Endothelial cell of umbilical vein (primary cell): Measurements from ENCODE around the gene CERK. TPM values are rescaled to one million over a fixed set of nuclear protein-coding genes. Genes with fewer than 3 reads are reported as not detected.
A peak's percentile ranks its signal among the peaks of the same experiment; 100 is the strongest.

ENCODE experiments used
- BruUV-seq: library from RNA; stranded (reverse); fragments of 400-500 nt; replicated peaks from 2 replicates; lab custom pipeline; 2021; lab: Mats Ljungman, UMichigan
- CTCF ChIA-PET: fragments of 300-600, 350-600 bp; sonication (Branson Sonifier 250); formaldehyde crosslinking; loops from one replicate; lab custom pipeline; 2021; ENCODE audit warnings: antibody characterized with exemption, inconsistent platforms; lab: Charles Lee
- POLR2A ChIA-PET: fragments of 300-600, 350-600 bp; sonication (Branson Sonifier 250); formaldehyde crosslinking; loops from one replicate; lab custom pipeline; 2021; ENCODE audit warnings: antibody characterized with exemption, inconsistent platforms; lab: Charles Lee
- DNase-seq: peaks from one replicate; pipeline ENCODE4 v3.0.0-alpha.2; 2011; ENCODE audit warnings: low read depth, low spot score
- FAIRE-seq: peaks from 2 replicates; lab custom pipeline; 2011; peaks lifted over from hg19 to GRCh38; lab: Jason Lieb, UNC
- H2AFZ ChIP-seq: 2 replicates; pipeline ENCODE4 v1.6.0; 2012; ENCODE audit warnings: low read depth, low read length, control low read depth, inconsistent platforms
- H3K27ac ChIP-seq: 2 replicates; pipeline ENCODE4 v1.5.1; 2011; ENCODE audit warnings: low read depth, mild to moderate bottlenecking, control low read depth, low read length, moderate library complexity; ENCODE audit not compliant: insufficient read depth
- H3K27me3 ChIP-seq, 2 experiments: 2 replicates each; pipeline versions ENCODE4 v1.6.0 to v1.6.1; 2011; ENCODE audit warnings: low read length in 2 of 2, mixed read lengths in 1 of 2; ENCODE audit not compliant: control insufficient read depth in 2 of 2, insufficient read depth in 2 of 2
- H3K36me3 ChIP-seq, 2 experiments: 2 replicates in 1 of 2; 3 replicates in 1 of 2; pipeline ENCODE4 v1.5.1; 2011; ENCODE audit warnings: low read length in 2 of 2, mild to moderate bottlenecking in 1 of 2, moderate library complexity in 1 of 2; ENCODE audit not compliant: control insufficient read depth in 2 of 2, insufficient read depth in 2 of 2; ENCODE audit errors: extremely low read depth in 1 of 2
- H3K4me1 ChIP-seq: 3 replicates; pipeline ENCODE4 v1.5.1; 2011; ENCODE audit warnings: mild to moderate bottlenecking, low read length; ENCODE audit not compliant: control insufficient read depth, insufficient read depth; ENCODE audit errors: extremely low read depth
- H3K4me2 ChIP-seq: 2 replicates; pipeline ENCODE4 v1.6.1; 2011; ENCODE audit warnings: low read length, control low read depth, mixed read lengths; ENCODE audit not compliant: insufficient read depth
- H3K4me3 ChIP-seq, 3 experiments: fragments of 200-600 bp in 1 of 3; sonication (generic), shearing (Covaris generic) in 1 of 3; replicated peaks in 1 of 3; 2 replicates each; pipeline ENCODE4 v1.5.1; 2011 to 2016; ENCODE audit warnings: control low read depth in 3 of 3, low read length in 3 of 3, mild to moderate bottlenecking in 2 of 3, inconsistent platforms in 1 of 3, low read depth in 1 of 3, moderate library complexity in 1 of 3; ENCODE audit not compliant: insufficient read depth in 1 of 3
- H3K79me2 ChIP-seq: 2 replicates; pipeline ENCODE4 v1.6.0; 2012; ENCODE audit warnings: low read length, inconsistent platforms; ENCODE audit not compliant: control insufficient read depth, insufficient read depth
- H3K9ac ChIP-seq: replicated peaks from 2 replicates; pipeline ENCODE3; 2011; ENCODE audit warnings: low read length, control low read depth; ENCODE audit not compliant: insufficient read depth; ENCODE audit errors: extremely low read depth
- H3K9me1 ChIP-seq: replicated peaks from 3 replicates; pipeline ENCODE4 v1.6.0; 2011; ENCODE audit warnings: mild to moderate bottlenecking, low read length; ENCODE audit not compliant: control insufficient read depth, insufficient read depth; ENCODE audit errors: extremely low read depth
- H3K9me3 ChIP-seq: replicated peaks from 2 replicates; pipeline ENCODE4 v1.5.1; 2012; ENCODE audit warnings: low read length, inconsistent platforms; ENCODE audit not compliant: control insufficient read depth, insufficient read depth
- H4K20me1 ChIP-seq: replicated peaks from 2 replicates; pipeline ENCODE3; 2011; ENCODE audit warnings: mild to moderate bottlenecking, low read length; ENCODE audit not compliant: control insufficient read depth, insufficient read depth; ENCODE audit errors: extremely low read depth
- EZH2 ChIP-seq: IDR thresholded peaks from 2 replicates; pipeline ENCODE4 v1.6.1; 2012; ENCODE audit warnings: borderline replicate concordance, low read depth, mild to moderate bottlenecking, moderate library complexity, low read length, inconsistent platforms; ENCODE audit not compliant: severe bottlenecking
- GATA2 ChIP-seq: IDR thresholded peaks from 2 replicates; pipeline ENCODE4 v1.7.0; 2011; ENCODE audit warnings: low read depth, mild to moderate bottlenecking, moderate library complexity, mixed read lengths, low read length; ENCODE audit not compliant: insufficient read length, insufficient read depth
- JUN ChIP-seq: IDR thresholded peaks from 2 replicates; pipeline ENCODE4 v1.6.1; 2011; ENCODE audit warnings: borderline replicate concordance, low read depth; ENCODE audit not compliant: insufficient read length, insufficient read depth
- MYC ChIP-seq: IDR thresholded peaks from one replicate; pipeline ENCODE4 v1.6.1; 2011; ENCODE audit warnings: mild to moderate bottlenecking, low read depth, low read length
- POLR2A ChIP-seq: IDR thresholded peaks from 2 replicates; pipeline ENCODE4 v1.6.1; 2012; ENCODE audit warnings: low read depth, mild to moderate bottlenecking, control low read depth, low read length
- POLR2AphosphoS5 ChIP-seq: IDR thresholded peaks from 2 replicates; pipeline ENCODE4 v1.6.1; 2012; ENCODE audit warnings: low read depth, mild to moderate bottlenecking, control low read depth, low read length, moderate library complexity; ENCODE audit not compliant: insufficient read depth
- dilution Hi-C: fragments of 300-500 bp; cut with MboI; formaldehyde crosslinking; loops from one replicate; pipeline ENCODE4 v1.15.0; 2019; ENCODE audit warnings: low sequenced_read_pairs; ENCODE audit not compliant: extremely low pct_ligation_motif_present
- intact Hi-C: fragments of 100-400 bp; cut with micrococcal nuclease; formaldehyde crosslinking; loops from one replicate; pipeline ENCODE4 v1.10.0; 2022
- polyA plus RNA-seq, 4 experiments: library from polyadenylated mRNA; depleted of rRNA in 3 of 4; stranded (reverse) in 3 of 4; unstranded in 1 of 4; fragments of >200 nt; gene quantifications; 2 replicates each; pipeline versions ENCODE4 v1.2.1 to v1.2.3, GENCODE V29; 2011 to 2012; ENCODE audit warnings: missing spikeins in 1 of 4
- total RNA-seq: library from RNA; stranded (reverse); gene quantifications from 2 replicates; pipeline ENCODE4 v1.2.3, GENCODE V29; 2021
- TF ChIP-seq, protein P1 (sequence below), 2 donors: IDR thresholded peaks; 1 replicate in 1 of 2; 2 replicates in 1 of 2; pipeline ENCODE4 v1.5.1; 2011; ENCODE audit warnings: low read length in 2 of 2, mild to moderate bottlenecking in 2 of 2, moderate library complexity in 2 of 2, control low read depth in 1 of 2, inconsistent platforms in 1 of 2, low read depth in 1 of 2; ENCODE audit not compliant: insufficient read depth in 1 of 2; ENCODE audit errors: extremely low read depth in 1 of 2
- TF ChIP-seq, protein P2 (sequence below): IDR thresholded peaks from 2 replicates; pipeline ENCODE4 v1.6.1; 2011; ENCODE audit not compliant: insufficient read depth, insufficient read length

Gene CERK
- total and polyA plus RNA-seq, 2 donors (not counting 3 experiments of a cell fraction or from before 2014, with no cell fraction given), result 61.1 to 88.0 TPM

DNA sequence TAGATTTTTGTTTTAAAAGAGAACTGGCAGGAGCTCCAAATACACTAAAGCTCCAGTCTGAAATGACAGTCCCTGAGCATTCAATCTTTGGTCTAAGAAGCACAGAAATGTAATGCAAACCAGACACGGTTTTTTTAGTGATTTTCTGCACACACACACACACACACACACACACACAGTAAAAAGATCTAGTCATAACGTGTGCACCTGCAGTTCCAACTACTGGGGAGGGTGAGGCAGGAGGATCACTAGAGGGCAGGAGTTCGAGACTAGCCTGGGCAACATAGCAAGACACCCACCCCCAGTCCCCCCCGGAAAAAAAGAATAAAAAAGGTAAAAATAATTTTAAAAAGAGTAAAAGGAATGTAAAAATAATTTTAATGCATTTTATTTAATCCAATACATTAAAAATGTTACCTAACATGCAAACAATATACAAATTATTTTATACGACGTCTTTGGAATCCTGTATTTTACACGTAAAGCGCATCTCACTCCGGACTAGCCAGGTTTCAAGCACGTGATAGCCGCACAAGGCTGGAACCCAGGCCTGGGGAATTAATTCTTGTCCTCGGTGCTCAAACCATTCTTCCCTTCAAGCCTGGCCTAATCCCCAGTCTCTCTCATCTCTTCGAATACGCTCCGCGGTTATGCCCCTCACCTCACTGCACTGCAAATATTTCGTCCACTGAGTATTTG, 23.6 kb upstream of the CERK start:
- Histone ChIP-seq H3K9me3 (no peaks in the 10 kb centered on the region), H3K4me1 (peaks cover 24% of the 10 kb centered on the region), H3K9me1 (no peaks in the 10 kb centered on the region), H3K27ac (peak overlapping the region; percentile 87), H3K9ac (peak overlapping the region; percentile 92), H4K20me1 (no peaks in the 10 kb centered on the region), H3K27me3 (no peaks in the 10 kb centered on the region), H3K4me3 (peak overlapping the region; percentile 74 to 87 (median 77)), H3K4me2 (peak overlapping the region; percentile 93), H3K79me2 (peaks cover 31% of the 10 kb centered on the region), H2AFZ (peak overlapping the region; percentile 48), H3K36me3 (peaks cover 0 to 2% of the 10 kb centered on the region in 2 experiments)
- no TSS peak for BruUV-seq
- ChIA-PET CTCF (interaction anchor here (0.6 to 4.2 kb wide), 15 partner anchors 8 to 394 kb away, joined by 3 to 40 read pairs (median 5); no protein-coding TSS in a partner anchor), POLR2A (interaction anchor here (0.9 to 1.4 kb wide), 10 partner anchors 7 to 46 kb away, joined by 3 to 10 read pairs (median 3); no protein-coding TSS in a partner anchor)
- dilution Hi-C loops, result no loop called here
- TF ChIP-seq EZH2, result no peak
- TF ChIP-seq POLR2AphosphoS5, result no peak
- TF ChIP-seq JUN, result no peak
- TF ChIP-seq MYC, result no peak
- no peak for TF ChIP-seq GATA2
- TF ChIP-seq POLR2A, result no peak
- TF ChIP-seq, protein P1, sequence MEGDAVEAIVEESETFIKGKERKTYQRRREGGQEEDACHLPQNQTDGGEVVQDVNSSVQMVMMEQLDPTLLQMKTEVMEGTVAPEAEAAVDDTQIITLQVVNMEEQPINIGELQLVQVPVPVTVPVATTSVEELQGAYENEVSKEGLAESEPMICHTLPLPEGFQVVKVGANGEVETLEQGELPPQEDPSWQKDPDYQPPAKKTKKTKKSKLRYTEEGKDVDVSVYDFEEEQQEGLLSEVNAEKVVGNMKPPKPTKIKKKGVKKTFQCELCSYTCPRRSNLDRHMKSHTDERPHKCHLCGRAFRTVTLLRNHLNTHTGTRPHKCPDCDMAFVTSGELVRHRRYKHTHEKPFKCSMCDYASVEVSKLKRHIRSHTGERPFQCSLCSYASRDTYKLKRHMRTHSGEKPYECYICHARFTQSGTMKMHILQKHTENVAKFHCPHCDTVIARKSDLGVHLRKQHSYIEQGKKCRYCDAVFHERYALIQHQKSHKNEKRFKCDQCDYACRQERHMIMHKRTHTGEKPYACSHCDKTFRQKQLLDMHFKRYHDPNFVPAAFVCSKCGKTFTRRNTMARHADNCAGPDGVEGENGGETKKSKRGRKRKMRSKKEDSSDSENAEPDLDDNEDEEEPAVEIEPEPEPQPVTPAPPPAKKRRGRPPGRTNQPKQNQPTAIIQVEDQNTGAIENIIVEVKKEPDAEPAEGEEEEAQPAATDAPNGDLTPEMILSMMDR (IDR thresholded peaks at IDR 0.05; ENCODE audit: extremely low read depth in 1 of 2, insufficient read depth in 1 of 2, low read depth in 1 of 2, low read length in 2 of 2), result no peak
- TF ChIP-seq, protein P2, sequence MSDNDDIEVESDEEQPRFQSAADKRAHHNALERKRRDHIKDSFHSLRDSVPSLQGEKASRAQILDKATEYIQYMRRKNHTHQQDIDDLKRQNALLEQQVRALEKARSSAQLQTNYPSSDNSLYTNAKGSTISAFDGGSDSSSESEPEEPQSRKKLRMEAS, result no peak
- no peak for DNase-seq
- intact Hi-C loops, result loop anchor here (1.0 kb wide), 4 partner anchors 7 to 42 kb away; no protein-coding TSS in a partner anchor
- FAIRE-seq, result no peak
